ENCODE data around the gene AGPAT4. TPM values are rescaled to one million over a fixed set of nuclear protein-coding genes. Genes with fewer than 3 reads are reported as not detected.

Gene AGPAT4
- total and polyA plus RNA-seq, 2 donors (not counting 1 experiment from before 2014, with no cell fraction given) = 4.4 to 6.1 TPM

DNA sequence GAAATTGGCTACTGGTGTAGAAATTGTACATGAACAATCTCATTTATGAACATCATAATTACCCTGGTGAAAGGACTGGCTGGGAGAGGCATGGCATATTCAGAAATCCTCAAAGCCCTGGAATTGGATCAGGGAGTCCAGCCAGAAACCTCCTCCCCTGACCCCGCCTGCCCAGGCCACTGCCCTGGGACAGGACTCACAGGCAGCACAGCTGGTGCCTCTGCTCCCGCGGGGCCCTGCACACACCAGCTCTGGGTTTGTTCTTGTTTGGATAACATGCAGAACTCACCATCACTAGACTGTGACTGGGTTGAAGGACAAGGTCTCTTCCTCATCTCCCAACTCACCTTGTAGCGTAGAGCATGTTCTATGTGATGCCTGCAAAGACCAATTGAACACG is 56.2 kb downstream of the AGPAT4 start:
- Histone ChIP-seq H3K9me3 (ENCODE audit: control extremely low read depth in 1 of 3, control insufficient read depth in 2 of 3, insufficient read depth in 1 of 3, low read length in 2 of 3) (peaks cover 0 to 2% (median 0%) of the 10 kb centered on the region in 3 donors), H3K4me2 (replicated peaks; ENCODE audit: low read depth, low read length, poor library complexity, severe bottlenecking) (no peak overlapping the region), H3K4me1 (ENCODE audit: control insufficient read depth in 2 of 2, insufficient read depth in 2 of 2, low read length in 2 of 2) (no peaks in the 10 kb centered on the region), H3K79me2 (ENCODE audit: control insufficient read depth, insufficient read depth, low read length) (no peaks in the 10 kb centered on the region), H3K27ac (ENCODE audit: low read length in 2 of 2) (no peak overlapping the region), H3K4me3 (ENCODE audit: control extremely low read depth in 1 of 5, extremely low read depth in 1 of 5, insufficient read depth in 1 of 5, low read depth in 2 of 5, low read length in 4 of 5) (no peak overlapping the region), H3K27me3 (replicated peaks in 1 of 4; ENCODE audit: control extremely low read depth in 1 of 4, control insufficient read depth in 3 of 4, insufficient read depth in 4 of 4, low read length in 3 of 4) (no peaks in the 10 kb centered on the region), H3K36me3 (replicated peaks in 1 of 2; ENCODE audit: control extremely low read depth in 1 of 2, control insufficient read depth in 1 of 2, extremely low read depth in 1 of 2, insufficient read depth in 2 of 2, low read length in 1 of 2) (no peaks in the 10 kb centered on the region), H3K9ac (ENCODE audit: low read length) (no peak overlapping the region), H4K20me1 (ENCODE audit: control insufficient read depth, insufficient read depth, low read length, poor library complexity, severe bottlenecking) (no peaks in the 10 kb centered on the region), H2AFZ (ENCODE audit: insufficient read depth, low read depth, low read length, poor library complexity, severe bottlenecking) (no peak overlapping the region)
- no peaks in the 10 kb centered on the region for H3K27me3 Mint-ChIP-seq
- intact Hi-C loops (cut with micrococcal nuclease) = no loop called here
- WGBS (ENCODE audit: insufficient coverage) = 95% methylated on average over 4 of the region's 5 CpGs
- TF ChIP-seq, protein P1, sequence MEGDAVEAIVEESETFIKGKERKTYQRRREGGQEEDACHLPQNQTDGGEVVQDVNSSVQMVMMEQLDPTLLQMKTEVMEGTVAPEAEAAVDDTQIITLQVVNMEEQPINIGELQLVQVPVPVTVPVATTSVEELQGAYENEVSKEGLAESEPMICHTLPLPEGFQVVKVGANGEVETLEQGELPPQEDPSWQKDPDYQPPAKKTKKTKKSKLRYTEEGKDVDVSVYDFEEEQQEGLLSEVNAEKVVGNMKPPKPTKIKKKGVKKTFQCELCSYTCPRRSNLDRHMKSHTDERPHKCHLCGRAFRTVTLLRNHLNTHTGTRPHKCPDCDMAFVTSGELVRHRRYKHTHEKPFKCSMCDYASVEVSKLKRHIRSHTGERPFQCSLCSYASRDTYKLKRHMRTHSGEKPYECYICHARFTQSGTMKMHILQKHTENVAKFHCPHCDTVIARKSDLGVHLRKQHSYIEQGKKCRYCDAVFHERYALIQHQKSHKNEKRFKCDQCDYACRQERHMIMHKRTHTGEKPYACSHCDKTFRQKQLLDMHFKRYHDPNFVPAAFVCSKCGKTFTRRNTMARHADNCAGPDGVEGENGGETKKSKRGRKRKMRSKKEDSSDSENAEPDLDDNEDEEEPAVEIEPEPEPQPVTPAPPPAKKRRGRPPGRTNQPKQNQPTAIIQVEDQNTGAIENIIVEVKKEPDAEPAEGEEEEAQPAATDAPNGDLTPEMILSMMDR (IDR thresholded peaks at IDR 0.05) = no peak
- no peak for TF ChIP-seq EZH2 (IDR thresholded peaks at IDR 0.05; ENCODE audit: borderline replicate concordance, insufficient read depth, low read depth, low read length, poor library complexity, severe bottlenecking)
- ChIA-PET CTCF (interaction anchor here (1.3 to 1.6 kb wide), 3 partner anchors 29 to 287 kb away, joined by 3 to 4 read pairs (median 4); no protein-coding TSS in a partner anchor), POLR2A (no interaction called here)
- no peak overlapping the region for H3K27ac Mint-ChIP-seq
- no peak for ATAC-seq (ENCODE audit: low read depth)
- no peak for DNase-seq
- H3K4me1 Mint-ChIP-seq = no peaks in the 10 kb centered on the region
- H3K9me3 Mint-ChIP-seq (ENCODE audit: insufficient read depth) = peaks cover 2% of the 10 kb centered on the region
- H3K4me3 Mint-ChIP-seq = no peak overlapping the region

DNA sequence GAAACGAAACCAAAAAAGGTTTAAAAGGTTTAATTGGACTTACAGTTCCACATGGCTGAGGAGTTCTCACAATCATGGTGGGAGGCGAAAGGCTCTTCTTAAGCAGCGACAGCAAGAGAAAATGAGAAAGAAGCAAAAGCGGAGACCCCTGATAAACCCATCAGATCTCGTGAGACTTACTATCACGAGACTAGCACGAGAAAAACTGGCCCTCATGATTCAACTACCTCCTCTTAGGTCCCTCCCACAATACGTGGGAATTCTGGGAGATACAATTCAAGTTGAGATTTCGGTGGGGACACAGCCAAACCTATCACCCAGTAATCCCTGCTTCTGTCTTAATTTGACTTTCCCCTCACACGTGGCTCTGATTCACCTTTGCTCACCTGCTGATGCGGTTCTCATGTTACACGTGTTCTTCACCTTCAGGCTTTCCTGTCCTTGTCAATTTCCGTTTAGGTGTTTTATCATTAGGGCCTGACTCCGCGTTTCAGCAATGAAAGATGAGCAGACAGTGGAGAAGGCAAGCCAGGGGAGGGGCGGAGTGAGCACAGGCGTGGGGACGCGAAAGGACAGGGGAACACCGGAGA is 57.1 kb downstream of the AGPAT4 start:
- WGBS (ENCODE audit: insufficient coverage) = 95% methylated on average over 18 of the region's 20 CpGs
- POLR2A ChIA-PET = no interaction called here

More for the DNA sequence above, 57.1 kb downstream of the AGPAT4 start:
- H3K27me3 ChIP-seq (replicated peaks in 1 of 4; ENCODE audit: control extremely low read depth in 1 of 4, control insufficient read depth in 3 of 4, insufficient read depth in 4 of 4, low read length in 3 of 4) = no peaks in the 10 kb centered on the region
- H3K27ac ChIP-seq (ENCODE audit: low read length in 2 of 2) = no peak overlapping the region
- H3K4me1 ChIP-seq (ENCODE audit: control insufficient read depth in 2 of 2, insufficient read depth in 2 of 2, low read length in 2 of 2) = no peaks in the 10 kb centered on the region
- H3K4me3 Mint-ChIP-seq = no peak overlapping the region
- peaks cover 2% of the 10 kb centered on the region for H3K9me3 Mint-ChIP-seq (ENCODE audit: insufficient read depth)
- CTCF ChIA-PET = interaction anchor here (1.6 kb wide), 1 partner anchor 28 kb away, joined by 3 read pairs; no protein-coding TSS in a partner anchor
- H3K4me1 Mint-ChIP-seq = no peaks in the 10 kb centered on the region
- no peaks in the 10 kb centered on the region for H4K20me1 ChIP-seq (ENCODE audit: control insufficient read depth, insufficient read depth, low read length, poor library complexity, severe bottlenecking)
- no peak for DNase-seq
- H3K79me2 ChIP-seq (ENCODE audit: control insufficient read depth, insufficient read depth, low read length) = no peaks in the 10 kb centered on the region
- H3K4me2 ChIP-seq (replicated peaks; ENCODE audit: low read depth, low read length, poor library complexity, severe bottlenecking) = no peak overlapping the region
- no peak overlapping the region for H3K27ac Mint-ChIP-seq
- intact Hi-C loops (cut with micrococcal nuclease) = no loop called here
- no peaks in the 10 kb centered on the region for H3K27me3 Mint-ChIP-seq
- no peak overlapping the region for H3K4me3 ChIP-seq (ENCODE audit: control extremely low read depth in 1 of 5, extremely low read depth in 1 of 5, insufficient read depth in 1 of 5, low read depth in 2 of 5, low read length in 4 of 5)
- no peak for ATAC-seq (ENCODE audit: low read depth)
- TF ChIP-seq, protein P1 (IDR thresholded peaks at IDR 0.05) = no peak
- TF ChIP-seq EZH2 (IDR thresholded peaks at IDR 0.05; ENCODE audit: borderline replicate concordance, insufficient read depth, low read depth, low read length, poor library complexity, severe bottlenecking) = no peak
- H3K36me3 ChIP-seq (replicated peaks in 1 of 2; ENCODE audit: control extremely low read depth in 1 of 2, control insufficient read depth in 1 of 2, extremely low read depth in 1 of 2, insufficient read depth in 2 of 2, low read length in 1 of 2) = no peaks in the 10 kb centered on the region
- H2AFZ ChIP-seq (ENCODE audit: insufficient read depth, low read depth, low read length, poor library complexity, severe bottlenecking) = no peak overlapping the region
- H3K9me3 ChIP-seq (ENCODE audit: control extremely low read depth in 1 of 3, control insufficient read depth in 2 of 3, insufficient read depth in 1 of 3, low read length in 2 of 3) = peaks cover 0 to 10% (median 0%) of the 10 kb centered on the region in 3 donors
- H3K9ac ChIP-seq (ENCODE audit: low read length) = no peak overlapping the region

Measured in B cell (primary cell).